ENCODE data around the gene ZSCAN25.
"Not testable (repeated sequence)": the region's sequence is repeated elsewhere in the genome, so short reads cannot be mapped to it uniquely, and the experiment has no call there.

ZSCAN25 gene

GRCh38 chr7:99645590-99645989 lies 28.8 kb downstream of the ZSCAN25 start:
- FAIRE-seq (no peak), DNase-seq (ENCODE audit: insufficient read length, low spot score) (no peak)
- TF ChIP-seq POLR2A (IDR thresholded peaks at IDR 0.05; ENCODE audit: low read depth, low read length), result no peak

- DNase-seq (ENCODE audit: insufficient read length, low spot score) (no peak), FAIRE-seq (no peak)
- TF ChIP-seq POLR2A (IDR thresholded peaks at IDR 0.05; ENCODE audit: low read depth, low read length), result no peak
Measured at GRCh38 chr7:99648843-99649242, 32.1 kb downstream of the ZSCAN25 start.

GRCh38 chr7:99651290-99651689 lies 34.5 kb downstream of the ZSCAN25 start:
- TF ChIP-seq POLR2A (IDR thresholded peaks at IDR 0.05; ENCODE audit: low read depth, low read length), result no peak
- DNase-seq (ENCODE audit: insufficient read length, low spot score) (no peak), FAIRE-seq (no peak)

- DNase-seq (ENCODE audit: insufficient read length, low spot score) (no peak), FAIRE-seq (no peak)
- TF ChIP-seq POLR2A (IDR thresholded peaks at IDR 0.05; ENCODE audit: low read depth, low read length), result no peak
Measured at GRCh38 chr7:99652671-99653070, 35.9 kb downstream of the ZSCAN25 start.

GRCh38 chr7:99653269-99653668 lies 36.5 kb downstream of the ZSCAN25 start:
- FAIRE-seq; DNase-seq (ENCODE audit: insufficient read length, low spot score): not testable (repeated sequence)

GRCh38 chr7:99653754-99654153 lies 37.0 kb downstream of the ZSCAN25 start:
- no peak for DNase-seq (ENCODE audit: insufficient read length, low spot score)
- no peak for FAIRE-seq
- TF ChIP-seq POLR2A (IDR thresholded peaks at IDR 0.05; ENCODE audit: low read depth, low read length), result no peak

- FAIRE-seq, result not testable (repeated sequence)
Measured at GRCh38 chr7:99654626-99655025, 37.9 kb downstream of the ZSCAN25 start.

GRCh38 chr7:99657879-99658278 lies 41.1 kb downstream of the ZSCAN25 start:
- DNase-seq (ENCODE audit: insufficient read length, low spot score); FAIRE-seq: not testable (repeated sequence)

More at GRCh38 chr7:99654626-99655025, 37.9 kb downstream of the ZSCAN25 start:
- DNase-seq (ENCODE audit: insufficient read length, low spot score), result not testable (repeated sequence)

GRCh38 chr7:99665312-99666012 lies 48.7 kb downstream of the ZSCAN25 start:
- no peak for FAIRE-seq
- no peak for TF ChIP-seq POLR2A (IDR thresholded peaks at IDR 0.05; ENCODE audit: low read depth, low read length)
- no peak for DNase-seq (ENCODE audit: insufficient read length, low spot score)

GRCh38 chr7:99666013-99666395 lies 49.3 kb downstream of the ZSCAN25 start:
- DNase-seq (ENCODE audit: insufficient read length, low spot score) (no peak), FAIRE-seq (no peak)
- TF ChIP-seq POLR2A (IDR thresholded peaks at IDR 0.05; ENCODE audit: low read depth, low read length), result no peak

- no peak for TF ChIP-seq POLR2A (IDR thresholded peaks at IDR 0.05; ENCODE audit: low read depth, low read length)
- DNase-seq (ENCODE audit: insufficient read length, low spot score), result no peak
- FAIRE-seq, result no peak
Measured at GRCh38 chr7:99667179-99667578, 50.4 kb downstream of the ZSCAN25 start.

GRCh38 chr7:99668541-99668940 lies 51.8 kb downstream of the ZSCAN25 start:
- TF ChIP-seq POLR2A (IDR thresholded peaks at IDR 0.05; ENCODE audit: low read depth, low read length), result no peak
- FAIRE-seq (no peak), DNase-seq (ENCODE audit: insufficient read length, low spot score) (no peak)

GRCh38 chr7:99669782-99670181 lies 53.0 kb downstream of the ZSCAN25 start:
- FAIRE-seq (no peak), DNase-seq (ENCODE audit: insufficient read length, low spot score) (no peak)

GRCh38 chr7:99672573-99672972 lies 55.8 kb downstream of the ZSCAN25 start:
- no peak for TF ChIP-seq POLR2A (IDR thresholded peaks at IDR 0.05; ENCODE audit: low read depth, low read length)
- DNase-seq (ENCODE audit: insufficient read length, low spot score) (no peak), FAIRE-seq (no peak)

More at GRCh38 chr7:99669782-99670181, 53.0 kb downstream of the ZSCAN25 start:
- TF ChIP-seq POLR2A (IDR thresholded peaks at IDR 0.05; ENCODE audit: low read depth, low read length), result no peak

- TF ChIP-seq POLR2A (IDR thresholded peaks at IDR 0.05; ENCODE audit: low read depth, low read length), result no peak
- no peak for FAIRE-seq
- DNase-seq (ENCODE audit: insufficient read length, low spot score), result no peak
Measured at GRCh38 chr7:99674995-99675742, 58.4 kb downstream of the ZSCAN25 start.

All from H54 (cell line).